Panc1 (cell line): ENCODE measurements around the gene CEP290. TPM values are rescaled to one million over a fixed set of nuclear protein-coding genes. Genes with fewer than 3 reads are reported as not detected.

Experiments used
- ATAC-seq: fragments of 200-7000 bp; cut with Tn5 transposase; 2 replicates; pipeline ENCODE4 v1.9.1; 2020; ENCODE audit warnings: mild to moderate bottlenecking, moderate library complexity
- BruUV-seq: library from RNA; stranded (reverse); fragments of 400-500 nt; replicated peaks from 2 replicates; lab custom pipeline; 2021; lab: Mats Ljungman, UMichigan
- CTCF ChIA-PET: fragments of 300-600 bp; sonication (Branson Sonifier 250); formaldehyde crosslinking; loops from one replicate; lab custom pipeline; 2022; ENCODE audit warnings: antibody characterized with exemption; lab: Charles Lee
- POLR2A ChIA-PET: fragments of 300-600 bp; sonication (Branson Sonifier 250); formaldehyde crosslinking; loops from one replicate; lab custom pipeline; 2022; ENCODE audit warnings: antibody characterized with exemption; lab: Charles Lee
- DNase-seq: peaks from one replicate; pipeline ENCODE4 v3.0.0-alpha.2; 2010; ENCODE audit warnings: low read depth, low spot score
- H3K27ac ChIP-seq: 2 replicates; pipeline ENCODE4 v1.5.1; 2011; ENCODE audit warnings: mild to moderate bottlenecking, low read length, inconsistent platforms
- H3K27me3 ChIP-seq: fragments of 200-500 bp; sonication (Bioruptor generic); 2 replicates; pipeline ENCODE4 v1.6.0; 2014; ENCODE audit warnings: low read length, inconsistent platforms; ENCODE audit not compliant: control insufficient read depth, insufficient read depth
- H3K36me3 ChIP-seq: fragments of 200-500 bp; sonication (Bioruptor generic); 2 replicates; pipeline ENCODE4 v1.5.1; 2014; ENCODE audit warnings: inconsistent platforms, mild to moderate bottlenecking, low read length, moderate library complexity; ENCODE audit not compliant: control insufficient read depth, insufficient read depth
- H3K4me1 ChIP-seq: 2 replicates; pipeline ENCODE4 v1.5.1; 2011; ENCODE audit warnings: inconsistent platforms, mild to moderate bottlenecking, low read length, moderate library complexity; ENCODE audit not compliant: control insufficient read depth, insufficient read depth
- H3K4me3 ChIP-seq, 2 experiments: 2 replicates each; pipeline ENCODE4 v1.5.1; 2011 to 2012; ENCODE audit warnings: low read depth in 2 of 2, low read length in 2 of 2, mild to moderate bottlenecking in 2 of 2, inconsistent platforms in 1 of 2, moderate library complexity in 1 of 2
- H3K9me3 ChIP-seq: fragments of 200-500 bp; sonication (Bioruptor generic); 2 replicates; pipeline ENCODE4 v1.5.1; 2014; ENCODE audit warnings: low read depth, mild to moderate bottlenecking, inconsistent platforms, low read length, moderate library complexity; ENCODE audit not compliant: control insufficient read depth, insufficient read depth
- POLR2AphosphoS5 ChIP-seq: IDR thresholded peaks from 2 replicates; pipeline ENCODE4 v1.6.1; 2012; ENCODE audit warnings: mild to moderate bottlenecking, low read depth, low read length, moderate library complexity
- SIN3A ChIP-seq: IDR thresholded peaks from 2 replicates; pipeline ENCODE4 v1.6.1; 2012; ENCODE audit warnings: low read depth, mild to moderate bottlenecking, low read length, moderate library complexity, borderline replicate concordance; ENCODE audit not compliant: insufficient read depth
- TCF7L2 ChIP-seq: IDR thresholded peaks from 2 replicates; pipeline ENCODE4 v1.6.1; 2011; ENCODE audit warnings: mild to moderate bottlenecking, low read depth, low read length, inconsistent platforms
- in situ Hi-C: cut with HindIII; loops from 2 replicates; pipeline ENCODE4 v1.10.0; 2016; ENCODE audit warnings: low sequenced_read_pairs, low pct_unique_long_range_greater_than_20kb
- intact Hi-C: fragments of 100-400 bp; cut with micrococcal nuclease; formaldehyde crosslinking; loops from one replicate; pipeline ENCODE4 v1.10.0; 2022; ENCODE audit not compliant: unreplicated experiment
- total RNA-seq: library from RNA; stranded (reverse); gene quantifications from one replicate; pipeline ENCODE4 v1.2.1, GENCODE V29; 2021; ENCODE audit not compliant: unreplicated experiment
- TF ChIP-seq, protein P1 (sequence below): fragments of 450-650 bp; IDR thresholded peaks from 2 replicates; pipeline ENCODE4 v1.5.1; 2017; ENCODE audit warnings: mild to moderate bottlenecking
- TF ChIP-seq, protein P2 (sequence below), 2 experiments: IDR thresholded peaks; 2 replicates each; pipeline ENCODE4 v1.6.1; 2011 to 2012; ENCODE audit warnings: low read depth in 2 of 2, control low read depth in 1 of 2, low read length in 1 of 2, mild to moderate bottlenecking in 1 of 2, moderate library complexity in 1 of 2; ENCODE audit not compliant: insufficient read depth in 1 of 2

CEP290 gene
- total RNA-seq, 1 experiment from 2014 or later, result 14.6 TPM

DNA sequence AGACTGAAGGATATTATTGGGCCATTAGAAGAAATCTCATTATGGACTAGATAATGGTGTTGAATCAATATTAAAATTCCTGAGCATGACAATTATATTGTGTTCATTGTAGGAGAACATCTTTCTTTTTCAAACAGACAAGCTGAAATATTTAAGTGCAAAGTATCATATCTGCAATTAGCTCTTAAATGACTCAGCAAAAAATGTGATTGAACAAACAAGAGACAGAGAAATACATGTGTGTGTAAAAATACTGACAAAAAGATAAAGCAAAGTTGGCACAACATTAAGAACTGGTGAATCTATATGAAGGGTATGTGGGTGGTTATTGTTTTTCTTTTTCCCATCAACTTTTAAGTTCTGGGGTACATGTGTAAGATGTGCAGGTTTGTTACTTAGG lies 9.5 kb downstream of the CEP290 start:
- Histone ChIP-seq H3K9me3 (no peaks in the 10 kb centered on the region), H3K27ac (no peak overlapping the region), H3K36me3 (peaks cover 6% of the 10 kb centered on the region; the same call in 1 of the 2 replicates), H3K27me3 (no peaks in the 10 kb centered on the region), H3K4me3 (no peak overlapping the region), H3K4me1 (no peaks in the 10 kb centered on the region)
- intact Hi-C loops (no loop called here), in situ Hi-C loops (no loop called here)
- ChIA-PET POLR2A (interaction anchor here (1.1 kb wide), 1 partner anchor 10 kb away, joined by 6 read pairs; the partner anchor contains the start of genes CEP290 and TMTC3), CTCF (no interaction called here)
- DNase-seq, result no peak
- no TSS peak for BruUV-seq
- no peak for ATAC-seq
- TF ChIP-seq, protein P1, sequence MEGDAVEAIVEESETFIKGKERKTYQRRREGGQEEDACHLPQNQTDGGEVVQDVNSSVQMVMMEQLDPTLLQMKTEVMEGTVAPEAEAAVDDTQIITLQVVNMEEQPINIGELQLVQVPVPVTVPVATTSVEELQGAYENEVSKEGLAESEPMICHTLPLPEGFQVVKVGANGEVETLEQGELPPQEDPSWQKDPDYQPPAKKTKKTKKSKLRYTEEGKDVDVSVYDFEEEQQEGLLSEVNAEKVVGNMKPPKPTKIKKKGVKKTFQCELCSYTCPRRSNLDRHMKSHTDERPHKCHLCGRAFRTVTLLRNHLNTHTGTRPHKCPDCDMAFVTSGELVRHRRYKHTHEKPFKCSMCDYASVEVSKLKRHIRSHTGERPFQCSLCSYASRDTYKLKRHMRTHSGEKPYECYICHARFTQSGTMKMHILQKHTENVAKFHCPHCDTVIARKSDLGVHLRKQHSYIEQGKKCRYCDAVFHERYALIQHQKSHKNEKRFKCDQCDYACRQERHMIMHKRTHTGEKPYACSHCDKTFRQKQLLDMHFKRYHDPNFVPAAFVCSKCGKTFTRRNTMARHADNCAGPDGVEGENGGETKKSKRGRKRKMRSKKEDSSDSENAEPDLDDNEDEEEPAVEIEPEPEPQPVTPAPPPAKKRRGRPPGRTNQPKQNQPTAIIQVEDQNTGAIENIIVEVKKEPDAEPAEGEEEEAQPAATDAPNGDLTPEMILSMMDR, result no peak
- TF ChIP-seq, protein P2, sequence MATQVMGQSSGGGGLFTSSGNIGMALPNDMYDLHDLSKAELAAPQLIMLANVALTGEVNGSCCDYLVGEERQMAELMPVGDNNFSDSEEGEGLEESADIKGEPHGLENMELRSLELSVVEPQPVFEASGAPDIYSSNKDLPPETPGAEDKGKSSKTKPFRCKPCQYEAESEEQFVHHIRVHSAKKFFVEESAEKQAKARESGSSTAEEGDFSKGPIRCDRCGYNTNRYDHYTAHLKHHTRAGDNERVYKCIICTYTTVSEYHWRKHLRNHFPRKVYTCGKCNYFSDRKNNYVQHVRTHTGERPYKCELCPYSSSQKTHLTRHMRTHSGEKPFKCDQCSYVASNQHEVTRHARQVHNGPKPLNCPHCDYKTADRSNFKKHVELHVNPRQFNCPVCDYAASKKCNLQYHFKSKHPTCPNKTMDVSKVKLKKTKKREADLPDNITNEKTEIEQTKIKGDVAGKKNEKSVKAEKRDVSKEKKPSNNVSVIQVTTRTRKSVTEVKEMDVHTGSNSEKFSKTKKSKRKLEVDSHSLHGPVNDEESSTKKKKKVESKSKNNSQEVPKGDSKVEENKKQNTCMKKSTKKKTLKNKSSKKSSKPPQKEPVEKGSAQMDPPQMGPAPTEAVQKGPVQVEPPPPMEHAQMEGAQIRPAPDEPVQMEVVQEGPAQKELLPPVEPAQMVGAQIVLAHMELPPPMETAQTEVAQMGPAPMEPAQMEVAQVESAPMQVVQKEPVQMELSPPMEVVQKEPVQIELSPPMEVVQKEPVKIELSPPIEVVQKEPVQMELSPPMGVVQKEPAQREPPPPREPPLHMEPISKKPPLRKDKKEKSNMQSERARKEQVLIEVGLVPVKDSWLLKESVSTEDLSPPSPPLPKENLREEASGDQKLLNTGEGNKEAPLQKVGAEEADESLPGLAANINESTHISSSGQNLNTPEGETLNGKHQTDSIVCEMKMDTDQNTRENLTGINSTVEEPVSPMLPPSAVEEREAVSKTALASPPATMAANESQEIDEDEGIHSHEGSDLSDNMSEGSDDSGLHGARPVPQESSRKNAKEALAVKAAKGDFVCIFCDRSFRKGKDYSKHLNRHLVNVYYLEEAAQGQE (IDR thresholded peaks at IDR 0.05; ENCODE audit: insufficient read depth in 1 of 2, low read depth in 2 of 2, low read length in 1 of 2), result no peak
- TF ChIP-seq TCF7L2 (no peak), POLR2AphosphoS5 (no peak), SIN3A (no peak)

DNA sequence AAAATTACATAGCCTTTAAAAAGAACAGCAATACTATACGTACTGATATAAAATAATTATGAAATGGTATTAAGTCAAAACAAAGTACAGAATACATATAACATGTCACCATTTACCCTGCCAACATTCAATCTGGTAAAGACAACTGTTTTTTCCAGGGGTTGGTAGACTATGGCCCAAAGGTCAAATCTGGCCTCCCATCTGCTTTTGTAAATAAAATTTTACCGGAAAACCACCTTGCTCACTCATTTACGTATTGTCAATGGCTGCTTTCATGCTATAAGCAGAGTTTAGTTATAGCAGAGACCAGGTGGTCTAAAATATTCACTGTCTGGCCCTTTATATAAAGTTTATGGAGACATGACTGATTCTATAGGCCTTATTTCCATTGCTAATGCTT lies 14.0 kb downstream of the CEP290 start:
- no peaks in the 10 kb centered on the region for H3K27me3 ChIP-seq
- H3K36me3 ChIP-seq, result peaks cover 20% of the 10 kb centered on the region
- H3K4me3 ChIP-seq, result no peak overlapping the region
- CTCF ChIA-PET, result no interaction called here
- no peak overlapping the region for H3K27ac ChIP-seq
- ATAC-seq (no peak), DNase-seq (no peak)
- in situ Hi-C loops, result no loop called here
- no peaks in the 10 kb centered on the region for H3K9me3 ChIP-seq
- POLR2A ChIA-PET, result no interaction called here
- no TSS peak for BruUV-seq
- intact Hi-C loops, result no loop called here
- no peaks in the 10 kb centered on the region for H3K4me1 ChIP-seq
- TF ChIP-seq, protein P1, result no peak
- TF ChIP-seq TCF7L2, result no peak
- TF ChIP-seq, protein P2 (IDR thresholded peaks at IDR 0.05; ENCODE audit: insufficient read depth in 1 of 2, low read depth in 2 of 2, low read length in 1 of 2), result no peak
- TF ChIP-seq SIN3A, result no peak
- TF ChIP-seq POLR2AphosphoS5, result no peak
